Measurements from ENCODE around the gene PTPRU. TPM values are rescaled to one million over a fixed set of nuclear protein-coding genes. Genes with fewer than 3 reads are reported as not detected.
"Not testable (repeated sequence)": the region's sequence is repeated elsewhere in the genome, so short reads cannot be mapped to it uniquely, and the experiment has no call there.

Gene PTPRU
- total RNA-seq, 3 donors from 2014 or later, result 1.8 to 14.3 (median 2.2) TPM

DNA sequence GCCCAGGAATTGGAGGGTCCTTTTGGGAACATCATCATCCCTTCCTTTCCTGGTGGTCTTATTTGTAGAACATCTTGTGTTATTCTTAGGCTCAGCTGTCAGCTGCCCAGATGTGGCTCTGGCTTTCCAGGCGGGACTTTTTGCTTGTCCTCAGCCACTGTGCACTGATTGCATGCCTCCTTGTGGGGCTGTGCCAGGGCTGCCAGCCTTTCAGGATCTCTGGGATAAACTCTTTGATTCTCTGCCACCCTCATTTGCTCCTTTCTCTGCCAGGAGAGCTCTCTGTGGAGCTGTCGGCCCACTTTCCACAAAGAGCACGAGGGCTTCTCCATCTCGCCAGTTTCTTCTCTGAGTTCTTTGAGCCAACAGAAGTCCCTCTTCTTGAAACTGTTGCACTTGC lies 63.1 kb downstream of the PTPRU start:
- no peak overlapping the region for H3K4me3 ChIP-seq
- no peak for ATAC-seq
- H3K9me3 ChIP-seq, result no peaks in the 10 kb centered on the region
- intact Hi-C loops (cut with DNase I, micrococcal nuclease), result no loop called here
- TF ChIP-seq, protein P1, sequence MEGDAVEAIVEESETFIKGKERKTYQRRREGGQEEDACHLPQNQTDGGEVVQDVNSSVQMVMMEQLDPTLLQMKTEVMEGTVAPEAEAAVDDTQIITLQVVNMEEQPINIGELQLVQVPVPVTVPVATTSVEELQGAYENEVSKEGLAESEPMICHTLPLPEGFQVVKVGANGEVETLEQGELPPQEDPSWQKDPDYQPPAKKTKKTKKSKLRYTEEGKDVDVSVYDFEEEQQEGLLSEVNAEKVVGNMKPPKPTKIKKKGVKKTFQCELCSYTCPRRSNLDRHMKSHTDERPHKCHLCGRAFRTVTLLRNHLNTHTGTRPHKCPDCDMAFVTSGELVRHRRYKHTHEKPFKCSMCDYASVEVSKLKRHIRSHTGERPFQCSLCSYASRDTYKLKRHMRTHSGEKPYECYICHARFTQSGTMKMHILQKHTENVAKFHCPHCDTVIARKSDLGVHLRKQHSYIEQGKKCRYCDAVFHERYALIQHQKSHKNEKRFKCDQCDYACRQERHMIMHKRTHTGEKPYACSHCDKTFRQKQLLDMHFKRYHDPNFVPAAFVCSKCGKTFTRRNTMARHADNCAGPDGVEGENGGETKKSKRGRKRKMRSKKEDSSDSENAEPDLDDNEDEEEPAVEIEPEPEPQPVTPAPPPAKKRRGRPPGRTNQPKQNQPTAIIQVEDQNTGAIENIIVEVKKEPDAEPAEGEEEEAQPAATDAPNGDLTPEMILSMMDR (IDR thresholded peaks at IDR 0.05), result no peak
- no peaks in the 10 kb centered on the region for H3K36me3 ChIP-seq (ENCODE audit: low read depth)
- H3K4me1 ChIP-seq (ENCODE audit: low read depth), result no peaks in the 10 kb centered on the region
- no peak for DNase-seq

DNA sequence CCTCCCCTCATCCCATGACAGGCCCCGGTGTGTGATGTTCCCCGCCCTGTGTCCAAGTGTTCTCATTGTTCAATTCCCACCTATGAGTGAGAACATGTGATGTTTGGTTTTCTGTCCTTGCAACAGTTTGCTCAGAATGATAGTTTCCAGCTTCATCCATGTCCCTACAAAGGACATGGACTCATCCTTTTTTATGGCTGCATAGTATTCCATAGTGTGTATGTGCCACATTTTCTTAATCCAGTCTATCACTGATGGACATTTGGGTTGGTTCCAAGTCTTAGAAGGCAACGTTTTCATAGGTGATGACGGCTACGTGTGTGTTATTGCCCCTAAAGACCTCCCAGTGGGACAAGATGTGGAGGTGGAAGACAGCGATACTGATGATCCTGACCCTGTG lies 65.4 kb downstream of the PTPRU start:
- H3K4me3 ChIP-seq; H3K36me3 ChIP-seq (ENCODE audit: low read depth); H3K9me3 ChIP-seq; intact Hi-C loops (cut with DNase I, micrococcal nuclease); H3K4me1 ChIP-seq (ENCODE audit: low read depth); DNase-seq; ATAC-seq: not testable (repeated sequence)

DNA sequence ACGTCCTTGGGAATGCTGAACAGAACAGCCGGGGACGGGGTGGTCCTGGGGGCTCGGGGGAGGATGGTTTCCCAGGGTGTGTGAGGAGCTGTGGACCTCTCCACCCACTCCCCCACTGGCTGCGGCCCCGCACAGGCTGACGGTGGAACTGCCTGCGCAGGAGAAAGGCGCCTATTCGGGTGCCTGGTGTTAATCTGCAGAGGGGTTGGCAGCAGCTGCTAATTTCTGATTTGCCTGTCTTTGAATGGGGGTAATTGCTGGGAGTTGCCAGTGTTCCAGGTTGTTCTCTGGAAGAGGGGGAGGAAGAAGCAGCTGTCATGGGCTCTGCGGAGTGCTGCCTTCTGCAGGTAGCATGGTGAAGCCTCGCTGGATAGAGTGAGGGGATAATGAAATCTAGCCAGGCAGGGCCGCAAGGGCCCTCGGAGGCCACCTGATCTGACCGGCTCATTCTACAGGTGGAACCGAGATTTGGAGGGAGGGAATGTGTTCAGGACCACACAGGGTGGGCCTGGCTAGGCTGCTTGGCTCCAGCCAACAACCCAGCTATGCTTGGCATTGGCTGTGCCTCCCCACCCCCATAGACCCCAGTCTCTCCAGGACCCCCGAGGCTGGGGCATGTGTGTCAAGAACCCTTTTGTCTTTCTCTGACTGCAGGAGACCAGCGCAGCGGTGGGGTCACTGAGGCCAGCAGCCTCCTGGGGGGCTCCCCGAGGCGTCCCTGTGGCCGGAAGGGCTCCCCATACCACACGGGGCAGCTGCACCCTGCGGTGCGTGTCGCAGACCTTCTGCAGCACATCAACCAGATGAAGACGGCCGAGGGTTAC lies 67.1 kb downstream of the PTPRU start:
- H3K36me3 ChIP-seq (ENCODE audit: low read depth), result no peaks in the 10 kb centered on the region
- H3K4me1 ChIP-seq (ENCODE audit: low read depth), result no peaks in the 10 kb centered on the region
- no peak overlapping the region for H3K4me3 ChIP-seq
- H3K9me3 ChIP-seq, result no peaks in the 10 kb centered on the region
- intact Hi-C loops (cut with DNase I, micrococcal nuclease), result no loop called here
- DNase-seq (no peak), ATAC-seq (no peak)
- TF ChIP-seq, protein P1 (IDR thresholded peaks at IDR 0.05), result no peak

DNA sequence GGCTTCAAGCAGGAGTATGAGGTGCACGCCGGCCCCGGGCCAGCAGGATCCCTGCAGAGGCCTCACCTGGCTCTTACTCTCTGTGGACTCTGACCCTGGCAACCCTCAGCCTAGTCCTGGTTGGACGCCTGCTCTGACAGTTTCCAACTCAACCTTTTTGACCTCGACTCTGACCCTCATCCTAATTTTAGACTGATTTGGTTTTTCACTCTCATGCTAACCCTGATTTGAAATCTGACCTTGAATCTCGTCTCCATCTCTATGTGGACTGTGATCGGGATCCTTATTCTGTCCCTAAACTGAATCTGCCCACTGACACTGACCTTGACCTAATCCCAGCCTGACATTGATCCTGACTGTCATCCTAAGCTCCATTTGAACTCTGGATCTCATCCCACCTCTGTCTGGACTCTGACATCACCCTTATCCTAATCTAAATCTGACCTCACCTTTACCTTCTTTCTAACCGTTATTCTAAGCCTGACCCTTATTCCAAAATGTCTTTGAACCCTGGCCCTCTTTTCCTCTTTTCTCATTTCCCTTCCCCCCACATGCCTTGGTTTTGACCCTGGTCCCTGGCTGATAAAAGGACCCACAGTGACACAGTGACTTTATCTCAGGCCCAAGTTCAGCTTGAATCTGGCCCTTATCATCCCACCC lies 67.8 kb downstream of the PTPRU start:
- DNase-seq (peak in 1 of 3 donors; percentile 34), ATAC-seq (peak; percentile 60)
- intact Hi-C loops (cut with DNase I, micrococcal nuclease), result no loop called here
- no peaks in the 10 kb centered on the region for H3K4me1 ChIP-seq (ENCODE audit: low read depth)
- H3K9me3 ChIP-seq, result no peaks in the 10 kb centered on the region
- TF ChIP-seq, protein P1 (IDR thresholded peaks at IDR 0.05), result no peak
- no peak overlapping the region for H3K4me3 ChIP-seq
- H3K36me3 ChIP-seq (ENCODE audit: low read depth), result no peaks in the 10 kb centered on the region

DNA sequence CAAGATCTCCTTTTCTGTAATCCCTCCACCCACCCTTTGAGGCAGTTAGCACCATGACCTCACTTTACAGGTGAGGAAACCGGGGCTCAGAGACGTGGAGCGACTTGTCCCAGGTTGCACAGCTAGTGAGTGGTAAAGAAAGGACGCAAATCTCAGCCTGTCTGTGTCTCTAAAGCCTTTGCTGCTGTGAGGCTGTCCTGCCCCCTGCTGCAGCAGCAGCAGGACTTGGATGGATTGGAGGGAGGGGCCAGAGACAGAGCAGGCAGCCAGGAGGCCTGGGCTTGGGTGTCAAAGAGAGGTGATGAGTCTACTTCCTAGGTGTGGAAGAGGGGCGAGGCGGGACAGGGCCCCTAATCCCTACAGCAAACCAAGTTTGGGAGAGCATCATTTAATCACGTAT lies 69.6 kb downstream of the PTPRU start:
- Histone ChIP-seq H3K4me3 (no peak overlapping the region), H3K9me3 (no peaks in the 10 kb centered on the region), H3K4me1 (ENCODE audit: low read depth) (no peaks in the 10 kb centered on the region), H3K36me3 (ENCODE audit: low read depth) (no peaks in the 10 kb centered on the region)
- intact Hi-C loops (cut with DNase I, micrococcal nuclease), result no loop called here
- no peak for ATAC-seq
- TF ChIP-seq, protein P1 (IDR thresholded peaks at IDR 0.05), result no peak
- DNase-seq, result no peak

DNA sequence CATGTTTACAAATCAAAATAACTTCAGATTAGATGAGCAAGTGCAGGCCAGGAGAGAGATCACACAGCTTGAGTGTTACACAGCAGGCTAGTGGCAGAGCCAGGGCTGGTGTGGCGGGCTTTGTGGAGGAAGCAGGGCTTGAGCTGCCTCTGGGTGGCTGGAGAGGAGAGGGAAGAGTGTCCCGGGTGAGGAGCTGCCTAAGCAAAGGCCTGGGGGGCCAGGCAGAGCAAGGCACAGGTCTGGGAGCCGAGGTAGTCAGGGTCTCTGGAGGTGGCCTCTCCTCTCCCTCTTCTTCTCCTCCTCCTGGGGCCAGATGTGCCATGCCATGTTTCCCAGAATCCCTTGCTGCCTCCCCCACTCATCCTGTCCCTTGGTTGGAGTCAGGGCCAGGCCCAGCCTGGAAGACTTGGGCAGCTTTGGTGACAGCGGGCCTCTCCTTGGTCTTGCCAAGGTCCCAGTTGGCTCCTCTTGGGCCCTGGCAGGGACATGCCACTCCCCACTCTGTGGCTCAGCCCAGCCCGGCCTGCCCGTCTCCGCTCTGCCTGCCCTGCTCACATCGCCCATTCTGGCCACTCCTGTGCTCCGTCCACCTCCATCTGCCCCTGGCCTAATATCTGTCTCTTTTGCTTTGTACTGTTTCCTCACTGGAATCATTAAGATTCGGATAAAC lies 70.3 kb downstream of the PTPRU start:
- Histone ChIP-seq H3K9me3 (no peaks in the 10 kb centered on the region), H3K36me3 (ENCODE audit: low read depth) (no peaks in the 10 kb centered on the region), H3K4me1 (ENCODE audit: low read depth) (no peaks in the 10 kb centered on the region), H3K4me3 (no peak overlapping the region)
- no peak for DNase-seq
- intact Hi-C loops (cut with DNase I, micrococcal nuclease), result no loop called here
- ATAC-seq, result no peak
- TF ChIP-seq, protein P1 (IDR thresholded peaks at IDR 0.05), result no peak

Measured in mucosa of descending colon (tissue), 3 donors.